ENCODE data around the gene CD164L2. TPM values are rescaled to one million over a fixed set of nuclear protein-coding genes. Genes with fewer than 3 reads are reported as not detected.
A peak's percentile ranks its signal among the peaks of the same experiment; 100 is the strongest.
"Not testable (repeated sequence)": the region's sequence is repeated elsewhere in the genome, so short reads cannot be mapped to it uniquely, and the experiment has no call there.

Gene CD164L2
- total RNA-seq, 2 donors from 2014 or later = 1.6 to 1.8 TPM

GRCh38 chr1:27391511-27392095 is 8.5 kb upstream of the CD164L2 start:
- no peaks in the 10 kb centered on the region for H3K4me1 ChIP-seq (ENCODE audit: control insufficient read depth, insufficient read depth, low read length)
- Mint-ChIP-seq H3K4me3 (peak overlapping the region; percentile 85), H3K9me3 (no peaks in the 10 kb centered on the region), H3K36me3 (ENCODE audit: low read depth) (no peaks in the 10 kb centered on the region), H3K4me1 (peaks cover 10% of the 10 kb centered on the region), H3K27ac (peak overlapping the region; percentile 93), H3K27me3 (ENCODE audit: insufficient read depth) (peaks cover 4% of the 10 kb centered on the region)
- TF ChIP-seq CTCF (conservative IDR thresholded peaks at IDR 0.05) = no peak
- 57 to 70% methylated on average over 7 to 13 of the region's 13 CpGs for WGBS, 2 experiments (ENCODE audit: insufficient coverage in 1 of 2, insufficient read length in 1 of 2)
- H3K9me3 ChIP-seq (ENCODE audit: control insufficient read depth, low read length) = no peaks in the 10 kb centered on the region
- peak; percentile 86 for DNase-seq
- H3K9ac ChIP-seq (ENCODE audit: extremely low read depth, low read length, poor library complexity, severe bottlenecking) = no peak overlapping the region
- peak overlapping the region; percentile 91 for H3K4me3 ChIP-seq (ENCODE audit: low read length)
- H3K27me3 ChIP-seq (ENCODE audit: control insufficient read depth, insufficient read depth, low read length, poor library complexity, severe bottlenecking) = no peaks in the 10 kb centered on the region
- H3K36me3 ChIP-seq (ENCODE audit: control insufficient read depth, insufficient read depth, low read length) = no peaks in the 10 kb centered on the region
- H3K27ac ChIP-seq (ENCODE audit: low read depth, low read length) = no peak overlapping the region

DNA sequence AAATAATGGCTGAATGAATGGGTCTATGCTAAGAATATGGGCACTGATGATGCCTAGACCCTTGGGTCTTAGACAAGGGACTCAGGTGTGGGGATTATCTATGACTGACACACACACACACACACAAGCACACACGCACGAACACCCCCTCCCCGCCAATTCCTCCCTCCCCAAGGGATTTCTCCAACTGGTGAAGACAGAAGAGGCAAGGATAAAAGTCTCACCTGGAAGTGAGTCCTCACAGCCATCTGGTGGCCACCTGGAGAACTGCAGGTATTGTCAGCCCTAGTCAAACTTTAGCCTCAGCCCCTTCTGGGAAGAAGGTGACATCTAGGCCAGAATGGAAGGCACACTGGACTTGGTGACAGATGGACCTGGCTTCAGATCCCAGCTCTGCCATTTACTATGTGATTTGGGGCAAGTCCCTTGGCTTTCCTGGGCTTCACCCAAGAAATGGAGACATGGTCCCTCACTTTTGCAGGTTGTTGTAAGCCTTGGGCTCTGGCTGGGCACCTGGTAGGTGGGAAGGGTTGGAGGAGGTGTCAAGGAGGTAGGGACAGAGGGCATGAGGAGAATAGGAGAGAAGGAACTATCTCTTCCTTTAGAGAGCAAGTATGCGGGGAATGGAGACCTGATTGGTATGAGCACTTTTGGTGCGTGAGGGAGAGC is 5.3 kb upstream of the CD164L2 start:
- Mint-ChIP-seq H3K4me1 (peaks cover 9% of the 10 kb centered on the region), H3K36me3 (ENCODE audit: low read depth) (no peaks in the 10 kb centered on the region), H3K27ac (no peak overlapping the region), H3K9me3 (no peaks in the 10 kb centered on the region), H3K4me3 (no peak overlapping the region), H3K27me3 (ENCODE audit: insufficient read depth) (peaks cover 8% of the 10 kb centered on the region)
- Histone ChIP-seq H3K36me3 (ENCODE audit: control insufficient read depth, insufficient read depth, low read length) (no peaks in the 10 kb centered on the region), H3K4me1 (ENCODE audit: control insufficient read depth, insufficient read depth, low read length) (no peaks in the 10 kb centered on the region), H3K9ac (ENCODE audit: extremely low read depth, low read length, poor library complexity, severe bottlenecking) (no peak overlapping the region), H3K4me3 (ENCODE audit: low read length) (no peak overlapping the region), H3K27ac (ENCODE audit: low read depth, low read length) (no peak overlapping the region), H3K27me3 (ENCODE audit: control insufficient read depth, insufficient read depth, low read length, poor library complexity, severe bottlenecking) (no peaks in the 10 kb centered on the region), H3K9me3 (ENCODE audit: control insufficient read depth, low read length) (no peaks in the 10 kb centered on the region)
- WGBS, 2 experiments (ENCODE audit: insufficient coverage in 1 of 2, insufficient read length in 1 of 2) = 40 to 100% methylated on average over 2 to 5 of the region's 5 CpGs
- TF ChIP-seq CTCF (conservative IDR thresholded peaks at IDR 0.05) = peak; percentile 89
- peak; percentile 95 for DNase-seq

GRCh38 chr1:27384797-27385196 is 1.7 kb upstream of the CD164L2 start:
- not testable (repeated sequence) for H3K36me3 ChIP-seq (ENCODE audit: control insufficient read depth, insufficient read depth, low read length); H3K4me3 Mint-ChIP-seq; DNase-seq; H3K9me3 ChIP-seq (ENCODE audit: control insufficient read depth, low read length); H3K27ac ChIP-seq (ENCODE audit: low read depth, low read length); H3K4me1 ChIP-seq (ENCODE audit: control insufficient read depth, insufficient read depth, low read length); H3K4me3 ChIP-seq (ENCODE audit: low read length); H3K27ac Mint-ChIP-seq; H3K9ac ChIP-seq (ENCODE audit: extremely low read depth, low read length, poor library complexity, severe bottlenecking); H3K4me1 Mint-ChIP-seq; H3K9me3 Mint-ChIP-seq; H3K36me3 Mint-ChIP-seq (ENCODE audit: low read depth)
- H3K27me3 ChIP-seq (ENCODE audit: control insufficient read depth, insufficient read depth, low read length, poor library complexity, severe bottlenecking) = peaks cover 21% of the 10 kb centered on the region
- WGBS, 2 experiments (ENCODE audit: insufficient coverage in 1 of 2, insufficient read length in 1 of 2) = 78% methylated on average over 2 of the region's 3 CpGs; no CpG with 5 or more reads in 1 of the 2 experiments
- H3K27me3 Mint-ChIP-seq (ENCODE audit: insufficient read depth) = peaks cover 29% of the 10 kb centered on the region

All from endodermal cell (in vitro differentiated cells).